Measurements from ENCODE around the gene MED29. TPM values are rescaled to one million over a fixed set of nuclear protein-coding genes. Genes with fewer than 3 reads are reported as not detected.

MED29 gene
- total RNA-seq, 1 experiment from 2014 or later, result 47.3 TPM

GRCh38 chr19:39428283-39429112 is 37.3 kb downstream of the MED29 start:
- DNase-seq (ENCODE audit: low read depth), result peak; percentile 62

- peak; percentile 92 for DNase-seq (ENCODE audit: low read depth)
These were observed 39.8 kb downstream of the MED29 start for GRCh38 chr19:39430675-39431593.

DNA sequence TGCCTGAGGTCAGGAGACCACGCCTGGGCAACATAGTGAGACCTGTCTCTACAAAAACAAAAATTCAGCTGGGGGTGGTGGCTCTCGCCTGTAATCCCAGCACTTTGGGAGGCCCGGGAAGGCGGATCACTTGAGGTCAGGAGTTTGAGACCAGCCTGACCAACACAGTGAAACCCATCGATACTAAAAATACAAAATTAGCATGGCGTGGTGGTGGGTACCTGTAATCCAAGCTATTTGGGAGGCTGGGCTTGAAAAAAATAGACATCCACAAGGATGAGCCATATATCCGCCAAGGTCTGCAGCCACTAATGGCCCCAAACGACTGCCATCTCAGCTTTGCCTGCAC is 41.5 kb downstream of the MED29 start:
- DNase-seq (ENCODE audit: low read depth), result no peak

GRCh38 chr19:39433480-39434079 is 42.4 kb downstream of the MED29 start:
- no peak for DNase-seq (ENCODE audit: low read depth)

GRCh38 chr19:39434123-39435076 is 43.2 kb downstream of the MED29 start:
- DNase-seq (ENCODE audit: low read depth), result no peak

GRCh38 chr19:39435499-39436349 is 44.5 kb downstream of the MED29 start, which contains the start of gene RPS16:
Gene RPS16 (minus strand): TSS chr19:39435949. CDS start chr19:39435895, 54 bp downstream.
- peak; percentile 96 for DNase-seq (ENCODE audit: low read depth)

GRCh38 chr19:39436350-39436716 is 45.2 kb downstream of the MED29 start:
- DNase-seq (ENCODE audit: low read depth), result peak; percentile 26

GRCh38 chr19:39438270-39438934 is 47.2 kb downstream of the MED29 start:
- DNase-seq (ENCODE audit: low read depth), result peak; percentile 60

DNA sequence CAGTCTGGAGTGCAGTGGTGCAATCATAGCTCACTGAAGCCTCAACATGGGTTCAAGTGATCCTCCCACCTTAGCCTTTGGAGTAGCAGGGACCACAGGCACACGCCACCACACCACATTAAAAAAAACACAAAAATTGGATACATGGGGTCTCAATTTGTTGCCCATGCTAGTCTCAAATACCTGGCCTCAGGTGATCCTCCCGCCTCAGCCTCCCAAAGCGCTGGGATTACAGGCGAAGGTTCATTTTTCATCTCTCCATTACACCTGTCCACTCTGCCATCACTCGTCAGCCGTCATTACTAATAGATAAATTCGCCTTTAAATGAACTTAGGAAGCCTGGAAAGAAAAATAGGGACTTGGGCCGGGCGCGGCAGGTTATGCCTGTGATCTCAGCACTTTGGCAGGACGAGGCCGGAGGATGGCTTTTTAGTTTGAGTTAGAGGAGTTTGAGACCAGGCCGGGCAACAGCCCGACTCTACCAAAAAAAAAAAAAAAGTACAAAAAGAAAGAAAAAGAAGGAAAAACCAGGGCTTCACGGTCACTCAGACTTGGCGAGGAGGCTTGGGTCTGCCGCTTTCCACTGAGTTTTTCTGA is 53.5 kb downstream of the MED29 start:
- DNase-seq (ENCODE audit: low read depth), result peak; percentile 37

DNA sequence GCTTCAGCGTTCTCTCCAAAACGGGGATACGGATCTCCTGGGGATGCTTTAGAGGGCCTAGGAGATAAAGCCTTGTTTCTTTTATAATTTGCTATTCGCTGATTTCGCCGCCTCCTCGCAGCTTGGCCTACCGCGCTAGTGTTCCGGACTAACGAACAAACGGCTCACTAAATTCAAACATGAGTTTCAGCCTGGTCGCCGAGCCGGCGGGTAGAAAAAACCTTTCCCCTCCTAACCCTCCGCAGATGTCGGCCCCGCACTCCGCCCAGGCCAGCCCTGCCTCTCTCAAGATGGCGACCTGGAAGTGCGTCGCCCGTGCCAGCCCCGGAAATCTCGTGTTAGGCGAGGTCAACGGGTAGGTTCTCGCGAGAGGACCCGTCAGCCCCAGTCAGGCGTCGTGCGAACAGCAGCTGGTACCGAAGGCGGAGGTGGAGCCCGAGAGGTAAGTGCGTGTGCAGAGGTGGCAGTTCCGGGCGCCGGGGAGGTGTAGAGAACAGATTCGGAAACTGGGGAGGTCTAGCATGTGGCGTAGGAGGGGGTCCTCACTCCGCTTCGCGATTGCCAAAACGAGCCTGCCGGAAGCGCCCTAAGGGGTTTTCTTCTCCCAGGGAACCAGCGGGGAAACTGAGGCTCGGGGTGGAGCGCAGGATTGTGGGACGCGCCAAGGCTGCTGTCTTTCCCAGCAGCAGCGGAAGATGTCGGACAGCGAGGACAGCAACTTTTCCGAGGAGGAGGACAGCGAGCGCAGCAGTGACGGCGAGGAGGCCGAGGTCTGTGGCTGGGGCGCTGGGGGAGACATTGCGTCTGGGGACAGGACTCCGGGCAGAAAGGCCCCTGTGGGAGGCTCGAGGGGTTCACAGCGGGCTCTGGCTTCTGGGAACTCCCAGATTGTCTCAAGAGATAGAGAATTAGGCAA is 54.3 kb downstream of the MED29 start, which contains the start of gene SUPT5H:
Gene SUPT5H, plus strand, starts transcription at position 387 of the 916 bp plus-strand sequence. Its CDS starts 309 bp downstream, at position 696.
- DNase-seq (ENCODE audit: low read depth), result peak; percentile 98

- DNase-seq (ENCODE audit: low read depth), result no peak
These were observed 55.3 kb downstream of the MED29 start for GRCh38 chr19:39446365-39447084.

GRCh38 chr19:39448271-39448670 is 57.1 kb downstream of the MED29 start:
- DNase-seq (ENCODE audit: low read depth), result peak; percentile 88

- no peak for DNase-seq (ENCODE audit: low read depth)
These were observed 58.1 kb downstream of the MED29 start for GRCh38 chr19:39449116-39449797.

Measured in M059J (cell line).